NCI-H1105 (cell line): ENCODE results near the gene SMAD5.

ENCODE experiments used
- DNase-seq: peaks from one replicate; lab custom pipeline; 2025; lab: John Stamatoyannopoulos, UW

The SMAD5 gene

DNA sequence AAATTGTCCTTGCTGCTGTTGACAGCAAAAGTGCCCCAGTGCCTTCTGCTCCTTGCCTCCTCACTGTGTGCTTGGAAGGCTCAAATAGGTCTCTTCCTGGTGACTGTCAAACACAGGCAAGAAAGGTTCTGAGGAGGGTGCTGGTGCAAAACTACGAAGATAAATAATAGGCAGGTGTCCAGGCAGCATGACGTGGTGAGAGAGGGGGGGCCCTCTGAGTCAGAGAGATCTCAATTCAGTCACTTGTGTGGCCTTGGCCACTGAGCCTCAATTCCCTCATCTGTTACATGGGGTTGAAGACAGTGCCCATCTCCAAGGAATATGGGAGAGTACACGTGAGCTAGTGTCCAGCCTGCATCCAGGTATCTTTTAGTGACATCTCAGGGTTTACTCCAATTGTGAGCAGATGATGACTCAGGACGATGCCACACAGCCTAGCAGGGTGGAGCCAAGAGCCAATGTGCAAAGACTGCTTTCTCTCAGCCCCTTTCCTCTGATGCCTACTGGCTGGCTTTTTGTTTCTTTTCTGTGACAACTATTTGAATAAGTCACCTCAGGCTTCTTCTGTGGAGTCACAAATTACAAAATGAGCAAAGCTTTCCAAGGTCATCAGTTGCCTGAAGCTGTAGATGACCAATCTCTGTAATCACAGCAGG is 90.1 kb downstream of the SMAD5 start:
- DNase-seq, result no peak

DNA sequence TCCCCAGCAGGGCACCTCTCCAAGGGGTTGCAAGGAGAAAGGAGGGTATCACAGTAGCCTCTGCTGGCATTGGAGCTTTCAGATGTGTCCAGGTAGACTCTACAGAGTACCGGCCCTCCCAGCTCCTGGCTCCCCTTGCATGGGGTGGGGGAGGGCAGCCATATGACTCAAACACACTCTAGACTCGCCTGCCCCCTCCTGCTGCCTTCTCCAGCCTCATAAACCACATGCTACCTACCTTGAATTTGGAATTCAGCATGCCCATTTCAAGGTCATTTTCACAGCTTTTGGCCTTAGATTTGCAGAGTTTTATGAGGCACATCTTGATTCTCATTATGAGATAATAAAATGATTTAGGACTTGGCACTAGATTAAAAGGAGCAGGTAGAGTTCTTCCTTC is 93.2 kb downstream of the SMAD5 start:
- DNase-seq, result no peak

DNA sequence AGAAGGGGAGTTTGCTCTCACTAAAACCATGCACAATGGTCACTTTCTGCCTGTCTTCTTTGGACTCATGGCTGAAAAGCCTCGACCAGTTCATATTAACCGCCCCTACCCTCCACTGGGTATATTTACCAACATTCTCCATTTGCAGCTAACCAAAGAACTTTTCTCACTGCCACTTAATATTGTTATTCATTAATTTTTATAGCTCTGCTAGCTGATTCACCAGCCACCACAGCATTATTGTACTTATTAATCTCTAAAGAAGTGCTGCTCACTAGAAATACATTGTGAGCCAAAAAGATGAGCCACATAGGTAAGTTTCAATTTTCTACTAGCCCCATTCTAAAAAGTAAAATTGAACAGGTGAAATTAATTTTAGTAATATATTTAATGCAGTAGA is 93.8 kb downstream of the SMAD5 start:
- no peak for DNase-seq

DNA sequence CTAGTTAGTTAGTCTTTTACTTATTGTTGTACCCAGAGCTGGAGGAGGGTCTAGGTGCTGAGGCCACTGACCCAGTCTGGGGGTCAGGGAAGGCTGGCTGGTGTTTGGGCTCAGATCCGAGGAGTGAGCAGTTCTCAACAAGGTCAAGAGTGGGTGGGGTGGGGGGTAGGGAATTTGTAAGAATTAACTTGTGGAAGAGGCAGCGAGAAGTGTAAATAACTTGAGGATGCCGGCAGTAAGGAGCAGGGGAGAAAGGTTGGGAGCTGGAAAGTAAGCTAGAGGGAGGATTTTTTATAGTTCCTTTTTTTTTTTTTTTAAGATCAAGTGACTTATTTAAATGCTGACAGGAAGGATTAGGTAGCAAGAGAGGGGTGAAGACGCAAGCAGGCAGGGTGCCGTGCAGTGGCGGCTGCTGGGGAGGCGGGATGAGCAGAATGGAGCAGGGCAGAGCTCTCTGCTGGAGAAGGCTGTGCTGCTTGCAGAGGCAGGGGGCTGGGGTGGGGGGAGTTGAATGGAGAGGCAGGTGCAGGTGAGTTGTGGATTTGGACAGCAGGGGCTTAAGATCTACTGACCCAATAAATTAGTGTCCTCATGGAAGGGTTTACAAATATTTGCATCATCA is 95.6 kb downstream of the SMAD5 start:
- no peak for DNase-seq

DNA sequence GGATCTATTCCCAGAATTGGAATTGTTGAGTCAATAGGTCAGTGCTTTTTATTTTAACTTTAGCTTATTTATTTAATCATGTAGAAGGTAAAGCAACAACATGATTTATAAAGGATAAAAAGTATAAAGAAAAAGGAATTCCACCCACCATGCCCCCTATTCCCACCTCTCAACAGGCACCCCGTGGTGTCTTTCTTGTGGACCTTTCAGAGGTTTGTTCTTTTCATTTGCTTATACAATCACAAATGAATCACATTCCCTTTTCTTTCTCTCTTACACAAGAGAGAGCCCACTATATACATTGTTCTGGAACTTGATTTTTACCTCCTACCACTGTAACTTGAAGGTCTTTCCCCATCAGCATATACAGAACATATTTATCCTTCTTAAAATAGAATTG is 97.5 kb downstream of the SMAD5 start:
- no peak for DNase-seq

DNA sequence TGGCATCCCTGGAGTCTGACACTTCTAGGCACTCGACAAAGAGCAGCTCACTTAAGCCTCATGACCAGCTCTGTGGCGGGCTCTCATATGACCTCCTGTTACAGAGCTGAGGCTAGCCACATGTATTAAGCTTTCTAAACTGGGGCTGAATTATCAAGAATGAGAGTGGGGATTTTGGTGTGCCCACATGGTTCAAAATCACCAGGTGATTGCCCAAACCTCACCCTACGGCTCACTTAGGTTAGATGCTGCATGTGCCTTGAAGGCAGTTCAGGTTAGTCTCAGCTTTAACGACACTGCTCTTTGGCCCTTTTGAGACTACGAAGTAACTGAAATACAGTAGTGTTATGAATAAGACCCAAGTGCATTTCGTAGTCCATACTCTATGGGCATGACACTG is 99.7 kb downstream of the SMAD5 start:
- DNase-seq, result no peak
